Nephron progenitor cell (in vitro differentiated cells): ENCODE data around the gene TECR.

Experiments
- DNase-seq: peaks from one replicate; pipeline ENCODE4 v3.0.0; 2021
- H3K27ac Mint-ChIP-seq: 2 replicates; pipeline ENCODE4 v1.8.0; 2021; ENCODE audit warnings: mild to moderate bottlenecking, moderate library complexity, mixed read lengths
- H3K27me3 Mint-ChIP-seq: 2 replicates; pipeline ENCODE4 v1.8.0; 2021; ENCODE audit warnings: mild to moderate bottlenecking, low read depth, mixed read lengths; ENCODE audit not compliant: poor library complexity
- H3K36me3 Mint-ChIP-seq: 2 replicates; pipeline ENCODE4 v1.8.0; 2021; ENCODE audit warnings: low read depth, mixed read lengths
- H3K4me1 Mint-ChIP-seq: 2 replicates; pipeline ENCODE4 v1.8.0; 2021; ENCODE audit warnings: mixed read lengths
- H3K4me3 Mint-ChIP-seq: 2 replicates; pipeline ENCODE4 v1.8.0; 2021; ENCODE audit warnings: mild to moderate bottlenecking, moderate library complexity, mixed read lengths
- H3K9me3 Mint-ChIP-seq: 2 replicates; pipeline ENCODE4 v1.8.0; 2021; ENCODE audit warnings: mild to moderate bottlenecking, moderate library complexity, mixed read lengths
- TF ChIP-seq, protein P1 (sequence below): fragments of 200-600 bp; sonication (generic); IDR thresholded peaks from 2 replicates; pipeline ENCODE4 v1.5.0; 2021; ENCODE audit warnings: antibody characterized with exemption

The TECR gene

DNA sequence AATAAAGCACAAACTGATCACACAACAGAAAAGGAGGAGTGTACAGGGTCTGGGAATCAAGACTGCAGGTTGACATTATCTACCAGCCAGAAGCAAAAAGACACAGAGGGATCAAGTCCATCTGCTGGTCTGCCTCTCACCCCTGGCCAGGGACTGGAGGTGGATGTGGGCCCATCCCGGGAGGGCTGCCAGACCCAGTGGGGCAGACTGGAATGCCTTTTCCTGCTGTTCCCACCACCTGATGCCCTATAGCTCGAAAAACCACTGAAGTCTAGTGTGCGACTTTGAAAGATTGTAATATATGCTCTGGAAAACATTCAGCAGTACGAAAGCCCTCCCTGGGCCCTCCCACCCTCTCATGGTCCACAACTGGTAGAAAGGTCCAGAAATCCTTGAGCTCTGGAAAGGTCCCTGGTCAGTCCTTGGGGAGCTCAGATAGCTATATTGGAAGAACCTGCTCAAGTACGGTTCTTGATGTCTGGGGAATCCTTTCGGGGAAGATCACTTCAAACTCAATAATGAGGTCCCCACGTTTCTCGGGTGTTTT is 13.8 kb upstream of the TECR start:
- no peak for DNase-seq
- TF ChIP-seq, protein P1, sequence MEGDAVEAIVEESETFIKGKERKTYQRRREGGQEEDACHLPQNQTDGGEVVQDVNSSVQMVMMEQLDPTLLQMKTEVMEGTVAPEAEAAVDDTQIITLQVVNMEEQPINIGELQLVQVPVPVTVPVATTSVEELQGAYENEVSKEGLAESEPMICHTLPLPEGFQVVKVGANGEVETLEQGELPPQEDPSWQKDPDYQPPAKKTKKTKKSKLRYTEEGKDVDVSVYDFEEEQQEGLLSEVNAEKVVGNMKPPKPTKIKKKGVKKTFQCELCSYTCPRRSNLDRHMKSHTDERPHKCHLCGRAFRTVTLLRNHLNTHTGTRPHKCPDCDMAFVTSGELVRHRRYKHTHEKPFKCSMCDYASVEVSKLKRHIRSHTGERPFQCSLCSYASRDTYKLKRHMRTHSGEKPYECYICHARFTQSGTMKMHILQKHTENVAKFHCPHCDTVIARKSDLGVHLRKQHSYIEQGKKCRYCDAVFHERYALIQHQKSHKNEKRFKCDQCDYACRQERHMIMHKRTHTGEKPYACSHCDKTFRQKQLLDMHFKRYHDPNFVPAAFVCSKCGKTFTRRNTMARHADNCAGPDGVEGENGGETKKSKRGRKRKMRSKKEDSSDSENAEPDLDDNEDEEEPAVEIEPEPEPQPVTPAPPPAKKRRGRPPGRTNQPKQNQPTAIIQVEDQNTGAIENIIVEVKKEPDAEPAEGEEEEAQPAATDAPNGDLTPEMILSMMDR: no peak
- peaks cover 74% of the 10 kb centered on the region for H3K4me1 Mint-ChIP-seq
- peak overlapping the region; percentile 93 for H3K4me3 Mint-ChIP-seq
- H3K27me3 Mint-ChIP-seq: peaks cover 3% of the 10 kb centered on the region
- H3K36me3 Mint-ChIP-seq: peaks cover 35% of the 10 kb centered on the region
- no peaks in the 10 kb centered on the region for H3K9me3 Mint-ChIP-seq
- H3K27ac Mint-ChIP-seq: no peak overlapping the region

DNA sequence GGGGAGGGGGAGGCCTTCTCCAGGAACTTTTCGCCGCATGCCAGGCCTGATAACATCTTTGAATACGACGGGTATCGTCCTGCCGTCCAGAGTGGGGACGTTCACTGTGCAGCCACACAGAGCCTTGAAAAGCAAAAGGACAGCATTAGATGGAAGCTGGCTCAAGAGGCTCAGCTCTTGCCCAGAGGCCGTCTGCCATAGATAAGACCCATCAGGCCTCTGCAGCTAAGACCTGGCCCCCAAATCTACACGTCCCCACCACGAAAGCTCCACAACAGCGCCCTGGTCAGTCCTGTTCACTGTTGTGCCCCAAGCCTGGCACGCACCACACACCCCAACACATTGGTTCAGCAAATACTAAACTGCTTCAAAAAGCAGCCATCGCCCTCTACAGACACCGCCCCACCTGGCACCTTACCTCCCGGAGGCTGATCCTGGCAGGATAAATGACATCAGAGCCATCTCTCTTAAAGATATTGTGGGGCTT is 13.3 kb upstream of the TECR start:
- H3K27me3 Mint-ChIP-seq: peaks cover 3% of the 10 kb centered on the region

DNA sequence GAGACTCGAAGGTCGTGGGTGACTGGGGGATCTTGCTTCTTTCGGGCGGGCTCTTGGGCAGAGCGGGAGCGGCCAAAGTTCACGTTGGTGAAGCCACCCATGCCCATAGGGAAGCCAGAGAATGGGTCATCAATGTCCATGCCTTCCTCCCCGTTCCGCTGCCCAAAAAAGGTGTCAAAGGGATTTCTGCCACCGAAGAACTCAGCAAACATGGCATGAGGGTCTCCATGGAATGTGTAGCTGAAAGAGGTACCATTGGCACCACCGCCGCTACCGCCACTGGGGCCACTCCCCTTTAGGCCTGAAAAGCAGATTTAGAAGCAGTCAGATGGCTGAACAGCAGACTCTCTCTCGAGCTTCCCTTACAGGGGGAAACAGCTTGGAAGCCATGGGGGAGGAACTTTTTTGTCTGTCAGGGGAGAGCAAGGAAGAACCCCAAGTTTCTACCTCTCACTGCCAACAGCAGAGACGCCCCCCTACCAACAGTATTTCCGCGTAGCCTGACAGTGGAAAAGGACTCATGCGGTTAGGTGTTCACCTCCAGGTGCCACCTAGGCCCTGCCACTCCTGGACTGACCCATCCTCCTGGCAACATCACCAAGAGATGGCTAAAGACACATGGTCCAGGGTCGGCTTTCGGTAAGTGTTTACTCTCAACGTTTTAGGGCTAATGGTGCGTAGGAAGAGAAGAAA is 12.5 kb upstream of the TECR start:
- DNase-seq: no peak
- H3K4me1 Mint-ChIP-seq: peaks cover 74% of the 10 kb centered on the region
- peak overlapping the region; percentile 93 for H3K4me3 Mint-ChIP-seq

More for the DNA sequence above, 13.3 kb upstream of the TECR start:
- peak overlapping the region; percentile 93 for H3K4me3 Mint-ChIP-seq
- H3K36me3 Mint-ChIP-seq: peaks cover 35% of the 10 kb centered on the region
- TF ChIP-seq, protein P1: no peak
- H3K4me1 Mint-ChIP-seq: peaks cover 69% of the 10 kb centered on the region
- no peaks in the 10 kb centered on the region for H3K9me3 Mint-ChIP-seq
- no peak for DNase-seq
- H3K27ac Mint-ChIP-seq: peak overlapping the region; percentile 16

DNA sequence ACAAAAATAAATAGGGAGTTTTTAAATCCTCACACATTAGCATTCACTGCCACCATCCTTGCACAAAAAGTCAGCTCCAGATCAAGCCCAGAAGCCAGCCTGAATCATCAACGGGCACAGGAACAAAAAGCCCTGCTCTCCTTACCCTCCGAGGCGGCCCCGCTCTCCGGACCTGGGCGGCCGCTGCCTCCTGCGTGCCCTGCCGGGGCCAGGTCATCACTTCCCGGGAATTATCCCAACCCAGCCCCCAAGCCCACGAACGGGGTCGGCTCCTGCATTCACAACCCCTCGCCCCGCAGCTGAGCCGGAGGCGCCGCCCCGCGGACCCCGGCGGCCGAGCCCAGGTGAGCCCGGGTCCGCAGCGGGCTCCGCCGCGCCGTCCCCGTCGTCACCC is 12.0 kb upstream of the TECR start:
- Mint-ChIP-seq H3K36me3 (peaks cover 35% of the 10 kb centered on the region), H3K4me1 (peaks cover 80% of the 10 kb centered on the region), H3K4me3 (peak overlapping the region; percentile 93), H3K27ac (peak overlapping the region; percentile 82), H3K9me3 (no peaks in the 10 kb centered on the region), H3K27me3 (peaks cover 3% of the 10 kb centered on the region)
- no peak for DNase-seq
- TF ChIP-seq, protein P1: no peak

More for the DNA sequence above, 12.5 kb upstream of the TECR start:
- no peaks in the 10 kb centered on the region for H3K9me3 Mint-ChIP-seq
- H3K27me3 Mint-ChIP-seq: peaks cover 3% of the 10 kb centered on the region
- peaks cover 35% of the 10 kb centered on the region for H3K36me3 Mint-ChIP-seq
- TF ChIP-seq, protein P1: no peak
- peak overlapping the region; percentile 82 for H3K27ac Mint-ChIP-seq

DNA sequence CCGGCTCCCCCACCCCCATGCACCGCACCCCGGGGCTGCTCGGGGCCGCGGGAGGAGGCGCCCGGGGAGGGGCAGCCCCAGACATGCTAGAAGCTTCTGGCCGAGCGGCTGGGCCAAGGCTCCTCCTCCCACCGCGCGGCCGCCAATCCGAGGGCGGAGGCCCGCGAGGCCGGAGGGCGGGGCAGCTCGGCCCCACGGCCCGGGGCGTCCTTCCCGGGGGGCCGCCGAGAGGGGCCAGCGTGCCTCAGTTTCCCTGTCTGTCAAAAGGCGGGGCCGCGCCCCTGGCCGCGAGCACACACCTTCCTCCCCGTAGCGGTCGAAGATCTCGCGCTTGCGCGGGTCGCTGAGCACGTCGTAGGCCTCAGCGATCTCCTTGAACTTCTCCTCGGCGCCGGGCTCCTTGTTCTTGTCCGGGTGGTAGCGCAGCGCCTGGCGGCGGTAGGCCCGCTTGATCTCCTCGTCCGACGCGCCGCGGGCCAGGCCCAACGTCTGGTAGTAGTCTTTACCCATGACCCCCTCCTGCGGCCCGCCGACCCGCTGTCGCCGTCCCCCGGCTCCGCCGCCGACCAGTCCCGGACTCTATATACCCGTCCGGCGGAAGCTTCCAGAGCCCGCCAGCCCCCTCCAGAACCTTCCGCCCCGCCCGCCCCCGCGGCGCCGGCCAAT is 11.4 kb upstream of the TECR start, which contains the start of gene DNAJB1:
DNAJB1 (minus strand) TSS at position 558 of the 666 bp plus-strand sequence; CDS start at position 510, 48 bp downstream.
- H3K27ac Mint-ChIP-seq: peak within 1 kb of the TSS; percentile 97
- peak within 1 kb of the TSS; percentile 93 for H3K4me3 Mint-ChIP-seq
- no peaks in the 10 kb centered on the region for H3K9me3 Mint-ChIP-seq
- TF ChIP-seq, protein P1: no peak
- peaks cover 32% of the 10 kb centered on the region for H3K36me3 Mint-ChIP-seq
- peaks cover 80% of the 10 kb centered on the region for H3K4me1 Mint-ChIP-seq
- H3K27me3 Mint-ChIP-seq: peaks cover 3% of the 10 kb centered on the region
- DNase-seq: peak; percentile 72
